NCI-H2171 treated with DMSO at 0.1 percent for 48 hours (cell line): ENCODE measurements around the gene MAP1B.
A peak's percentile ranks its signal among the peaks of the same experiment; 100 is the strongest.

ENCODE experiments used
- DNase-seq: peaks from one replicate; lab custom pipeline; 2025; lab: John Stamatoyannopoulos, UW

MAP1B gene

DNA sequence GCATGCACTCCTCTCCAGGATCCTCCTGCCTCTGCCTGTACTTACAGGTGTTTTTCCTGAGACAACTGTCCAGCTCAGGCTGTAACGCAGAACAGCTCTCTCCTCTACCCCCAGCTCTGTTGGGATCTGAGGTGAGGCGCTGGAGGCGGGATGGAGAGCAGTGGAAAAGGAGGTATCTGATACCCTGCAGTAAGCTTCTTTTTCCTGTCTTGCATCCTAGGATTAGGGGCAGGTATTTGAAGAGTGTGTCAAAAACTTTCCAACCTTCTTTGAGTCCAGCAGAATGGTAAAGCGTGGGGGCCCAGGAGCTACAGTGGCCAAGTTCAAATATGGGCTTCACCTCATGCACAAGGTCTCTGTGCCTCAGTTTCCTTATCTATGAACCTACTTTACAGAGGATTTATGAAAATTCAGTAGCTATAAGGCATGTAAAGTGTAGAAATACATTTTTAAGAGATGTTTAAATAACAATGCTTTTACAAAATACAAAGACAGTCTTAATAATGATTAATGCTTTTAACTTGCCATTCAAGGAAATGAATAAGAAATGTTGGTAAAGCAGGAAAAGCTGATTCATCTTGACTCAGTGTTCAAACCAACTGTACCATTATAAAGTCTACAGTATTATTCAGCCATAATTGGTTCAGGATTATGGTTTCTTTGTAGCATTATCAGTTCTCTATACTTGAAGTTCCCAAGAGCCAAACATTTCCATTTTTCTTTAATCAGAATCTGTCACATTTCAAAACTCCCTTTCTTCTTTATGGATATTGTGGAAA is 26.1 kb downstream of the MAP1B start:
- no peak for DNase-seq

DNA sequence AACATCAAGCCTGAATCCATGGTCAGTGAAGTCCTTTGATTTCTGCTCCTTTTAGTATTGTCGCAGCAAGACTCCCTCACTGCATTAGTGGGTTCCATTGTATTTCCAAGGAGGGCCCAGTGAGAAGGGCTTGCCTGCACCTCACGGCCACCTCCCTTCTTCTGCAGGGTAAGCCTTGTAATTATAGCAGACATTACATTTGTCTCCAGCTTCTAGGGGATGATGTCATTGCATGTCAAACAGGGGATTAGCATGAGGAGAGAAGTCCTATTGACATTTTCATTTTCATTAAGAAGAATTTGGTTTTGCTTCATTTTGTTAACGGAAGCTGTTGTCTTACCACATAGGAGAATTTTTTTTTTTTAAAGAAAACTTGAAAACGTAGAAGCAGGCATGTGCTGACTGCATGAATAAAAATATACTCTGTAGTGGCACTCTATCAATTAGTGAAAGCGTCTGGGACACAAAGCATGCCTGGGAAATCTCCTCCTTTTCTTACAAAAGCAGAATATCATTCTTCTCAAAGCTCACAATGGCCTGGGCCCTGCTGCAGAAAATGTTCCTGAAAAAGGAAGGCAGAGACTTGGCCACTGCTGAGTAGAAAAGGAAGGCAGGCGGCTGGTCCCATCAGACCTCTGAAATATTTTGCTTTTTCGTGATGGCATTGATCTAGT is 27.1 kb downstream of the MAP1B start:
- DNase-seq, result no peak

DNA sequence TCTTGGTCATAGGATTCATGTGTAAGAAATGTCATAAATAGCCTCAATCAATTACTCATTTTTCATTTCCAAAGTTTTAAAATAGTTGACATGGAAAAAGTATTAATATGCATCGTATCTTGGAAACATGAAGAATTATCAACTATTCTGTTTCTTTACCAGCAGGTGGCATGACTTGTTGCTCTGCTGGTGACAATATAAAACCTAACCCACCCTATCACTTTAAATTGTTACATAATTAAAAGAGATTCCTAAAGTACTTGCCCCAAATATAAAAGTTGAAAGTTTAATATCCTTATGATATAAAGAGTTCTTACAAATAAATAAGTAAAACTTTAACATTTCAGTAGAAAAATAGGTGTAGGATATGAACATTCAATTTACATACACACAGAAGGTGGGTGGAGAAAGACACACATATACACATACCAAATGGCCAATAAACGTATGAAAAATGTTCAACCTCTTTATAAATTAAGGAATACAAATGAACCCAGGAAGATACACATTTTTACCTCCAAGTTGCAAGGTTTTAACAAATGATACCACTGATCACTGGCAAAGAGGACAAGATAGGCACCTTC is 30.6 kb downstream of the MAP1B start:
- DNase-seq, result no peak

DNA sequence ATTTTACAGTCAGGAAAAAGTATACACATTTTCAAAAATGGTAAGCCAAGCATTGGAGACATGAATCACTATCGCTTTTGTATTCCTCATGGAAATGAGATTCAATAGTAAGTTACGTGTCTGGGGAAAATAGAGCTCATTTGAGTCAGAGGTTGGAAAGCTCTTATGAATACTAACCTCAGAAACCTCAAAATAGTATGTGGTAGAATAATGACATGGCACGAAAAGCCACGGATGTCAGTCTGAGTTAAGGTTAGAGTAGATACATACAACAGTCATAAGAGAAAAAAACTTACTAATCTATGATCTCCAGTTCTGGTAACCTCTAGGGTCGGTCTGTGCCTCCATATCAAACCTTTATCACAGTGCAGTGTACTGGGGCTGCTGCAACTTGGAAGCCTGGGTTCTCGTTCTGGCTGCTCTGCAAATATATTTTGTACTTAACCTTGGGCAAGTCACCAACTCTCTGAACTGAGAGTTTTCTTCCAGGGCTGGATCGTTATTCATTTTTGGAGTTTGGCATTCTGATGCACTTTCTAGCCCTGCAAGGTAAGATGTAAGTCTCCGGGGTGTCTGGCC is 31.8 kb downstream of the MAP1B start:
- DNase-seq, result no peak

DNA sequence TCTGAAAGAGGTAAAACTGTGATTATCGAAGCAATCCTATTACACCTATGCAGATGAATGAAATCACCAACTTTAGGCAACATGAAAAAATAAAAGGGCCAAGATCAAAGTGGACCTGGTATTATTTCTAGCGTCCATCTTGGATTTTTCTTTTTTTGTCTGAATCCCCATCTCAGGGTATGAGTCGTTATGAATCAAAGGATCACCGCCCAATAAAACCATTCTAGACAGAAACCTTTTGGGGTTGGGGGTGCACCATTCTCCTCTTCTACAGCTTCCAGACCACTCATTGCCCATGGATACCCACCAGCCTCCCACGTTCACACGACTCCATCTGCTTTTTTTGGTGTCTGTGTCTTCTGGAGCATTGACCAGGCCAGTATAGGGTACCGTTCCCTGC is 33.4 kb downstream of the MAP1B start:
- DNase-seq, result no peak

DNA sequence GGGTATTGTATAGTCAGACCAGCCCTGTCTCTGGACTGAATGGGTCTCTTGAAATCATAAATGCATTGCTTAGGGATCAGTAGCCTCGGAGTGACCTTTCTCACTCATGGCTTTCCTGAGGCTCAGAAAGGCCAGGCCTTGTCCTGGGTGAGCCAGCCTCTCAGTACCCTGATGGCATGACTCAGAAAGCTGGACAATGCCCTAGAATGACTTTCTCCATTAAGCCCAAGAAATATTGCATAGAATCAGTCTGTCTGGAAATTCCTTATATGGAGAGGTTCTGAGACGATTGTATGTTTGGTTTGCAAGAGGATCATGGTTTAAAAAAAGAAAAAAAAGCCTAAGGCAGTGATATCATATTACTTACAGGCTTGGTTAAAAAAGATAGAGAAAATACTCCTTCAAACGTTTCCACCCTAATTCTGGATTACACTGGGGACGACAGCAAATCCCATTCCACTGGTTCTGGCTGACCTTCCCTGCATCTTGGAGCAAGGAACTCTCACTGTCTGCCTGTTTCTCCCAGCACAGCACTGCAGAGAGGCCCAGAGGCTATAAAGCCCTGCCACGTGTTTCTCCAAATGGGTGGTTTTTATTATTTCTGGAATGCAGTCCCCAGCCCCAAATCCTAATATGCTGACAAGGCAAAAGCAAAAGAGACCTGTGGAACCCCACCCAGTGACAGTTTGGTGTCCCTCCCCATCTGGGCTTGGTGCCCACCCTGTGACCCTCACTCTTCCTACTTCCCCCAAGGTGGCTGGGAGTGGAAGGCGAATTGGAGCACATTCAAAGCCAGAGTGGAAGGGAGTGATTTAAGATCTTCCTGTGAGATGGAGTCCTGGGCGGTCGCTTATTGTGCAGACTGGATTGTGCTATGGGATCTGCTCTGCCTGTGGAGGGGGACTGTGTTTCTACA is 34.4 kb downstream of the MAP1B start:
- DNase-seq, result no peak

DNA sequence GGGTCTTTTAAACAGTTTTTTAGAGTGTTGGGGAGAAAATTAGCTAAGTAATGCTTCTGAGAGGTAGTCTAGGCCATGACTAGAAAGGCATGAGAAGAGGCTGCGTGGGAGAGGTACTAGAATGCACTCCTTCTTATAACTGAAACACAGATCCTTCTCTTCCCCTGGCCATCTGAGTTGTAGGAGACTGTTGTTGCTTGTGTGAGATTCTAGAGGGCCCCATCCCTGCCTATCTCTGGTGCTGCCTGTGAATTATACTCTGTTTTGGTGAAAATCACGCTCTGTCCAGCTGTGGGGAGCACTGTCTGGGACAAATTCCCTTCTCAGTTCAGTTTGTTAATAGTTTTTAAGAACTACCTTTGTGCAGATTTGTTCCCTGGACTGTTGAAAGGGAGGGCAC is 37.5 kb downstream of the MAP1B start:
- DNase-seq, result no peak

DNA sequence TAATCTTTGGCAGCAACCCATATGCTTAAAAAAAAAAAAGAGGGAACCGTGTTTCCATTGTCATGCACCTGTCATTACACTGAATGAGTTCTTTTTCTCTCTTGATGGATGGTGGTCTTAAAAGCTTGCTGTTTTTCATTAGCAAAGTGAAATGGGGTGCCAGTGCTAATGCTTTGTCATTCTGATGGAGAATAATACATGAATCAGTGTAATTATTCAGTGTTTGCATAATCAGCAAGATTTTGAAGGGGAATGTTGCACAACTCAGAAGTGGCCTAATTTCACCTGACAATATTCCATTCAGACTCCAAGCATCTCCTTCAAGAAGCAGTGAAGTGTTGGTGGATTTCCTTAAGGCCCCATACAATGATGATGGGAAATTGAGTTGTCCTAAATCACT is 38.1 kb downstream of the MAP1B start:
- no peak for DNase-seq

DNA sequence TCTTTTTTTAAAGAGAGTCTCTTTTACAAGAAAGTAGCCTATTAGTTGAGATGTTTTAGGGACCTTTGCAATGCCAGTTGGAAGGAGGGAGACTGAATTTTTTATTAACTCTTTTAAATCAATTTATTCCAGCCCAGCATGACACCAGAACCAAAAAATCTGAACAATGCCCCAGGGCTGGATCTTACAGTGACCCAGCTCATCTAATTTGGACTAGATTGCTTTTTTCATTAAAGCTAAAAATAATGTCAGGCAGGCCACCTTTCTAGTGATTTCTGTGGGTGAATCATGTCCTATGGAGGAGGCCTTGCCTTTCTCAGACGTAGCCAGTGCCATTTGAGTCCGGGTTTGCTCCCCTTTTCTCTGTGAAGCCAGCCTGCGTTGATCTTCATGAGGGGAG is 38.8 kb downstream of the MAP1B start:
- no peak for DNase-seq

DNA sequence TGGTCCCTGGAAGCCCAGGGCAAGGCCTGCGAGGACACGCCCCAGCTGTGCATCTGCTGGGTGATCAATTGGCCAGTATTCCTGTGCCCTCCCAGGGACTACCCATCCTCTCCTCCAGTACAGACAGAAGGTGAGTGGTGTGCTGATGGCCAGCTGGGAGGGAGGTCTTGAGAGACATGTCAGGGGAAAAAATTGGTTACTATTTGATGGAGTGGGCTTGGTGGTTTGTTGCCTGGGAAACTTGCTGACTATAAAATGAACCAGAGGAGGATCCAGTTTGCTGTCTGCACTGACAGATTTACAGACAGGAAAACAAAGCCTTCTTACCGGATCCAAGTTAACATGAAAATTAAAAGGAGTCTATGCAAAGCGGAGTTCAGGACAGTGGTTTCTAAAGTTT is 40.3 kb downstream of the MAP1B start:
- DNase-seq, result no peak

DNA sequence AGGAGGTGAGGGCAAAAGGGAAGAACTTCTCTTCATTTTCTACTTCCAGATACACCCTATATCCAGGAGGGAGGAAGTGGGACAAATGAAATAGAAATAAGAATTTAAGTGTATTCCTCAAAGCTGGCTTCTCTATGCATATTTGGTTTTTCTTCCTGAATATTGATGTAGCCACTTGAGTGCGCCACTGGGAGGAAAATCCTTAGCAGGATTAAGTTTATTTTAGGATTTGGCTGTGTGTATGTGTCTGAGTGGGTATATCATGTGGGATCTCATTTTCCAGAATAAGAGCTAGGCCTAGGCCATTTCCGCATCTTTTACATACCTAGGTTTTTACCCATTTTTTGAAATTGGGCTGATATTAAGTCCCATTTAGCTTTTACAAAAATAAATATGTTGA is 42.5 kb downstream of the MAP1B start:
- DNase-seq, result no peak

DNA sequence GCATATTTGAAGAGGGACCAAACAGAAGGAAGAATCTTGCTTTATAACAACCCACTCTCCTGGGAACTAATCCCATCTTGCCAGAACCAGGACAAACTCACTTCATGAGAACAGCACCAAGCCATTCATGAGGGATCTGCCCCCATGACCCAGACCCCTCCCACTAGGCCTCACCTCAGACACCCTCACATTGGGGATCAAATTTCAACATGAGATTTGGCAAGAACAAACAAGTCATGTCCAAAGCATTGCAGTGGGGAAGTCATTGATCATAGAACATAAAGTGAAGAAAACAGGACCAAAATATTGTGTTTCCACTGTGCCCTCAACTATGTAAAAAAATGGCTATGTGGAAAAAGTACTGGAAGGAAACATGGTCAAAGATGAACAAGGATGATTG is 43.9 kb downstream of the MAP1B start:
- DNase-seq, result peak; percentile 7

DNA sequence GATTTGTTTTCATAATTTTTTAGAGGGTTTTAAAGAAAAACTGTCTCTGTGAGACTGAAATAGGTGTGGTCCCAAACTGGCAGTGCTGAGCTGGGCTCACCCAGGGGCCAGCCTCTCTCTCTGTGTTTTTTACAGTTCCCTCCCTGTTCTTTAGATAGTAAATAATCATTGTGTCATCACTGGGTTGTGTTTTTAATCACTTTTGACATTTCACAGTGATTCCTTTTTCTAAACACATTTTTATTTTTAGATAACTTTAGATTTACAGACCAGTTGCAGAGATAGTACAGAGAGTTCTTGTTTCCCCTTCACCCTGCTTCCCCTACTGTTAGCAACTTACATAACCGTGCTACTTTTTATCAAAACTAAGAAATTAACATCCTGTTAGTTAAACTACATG is 44.4 kb downstream of the MAP1B start:
- no peak for DNase-seq

DNA sequence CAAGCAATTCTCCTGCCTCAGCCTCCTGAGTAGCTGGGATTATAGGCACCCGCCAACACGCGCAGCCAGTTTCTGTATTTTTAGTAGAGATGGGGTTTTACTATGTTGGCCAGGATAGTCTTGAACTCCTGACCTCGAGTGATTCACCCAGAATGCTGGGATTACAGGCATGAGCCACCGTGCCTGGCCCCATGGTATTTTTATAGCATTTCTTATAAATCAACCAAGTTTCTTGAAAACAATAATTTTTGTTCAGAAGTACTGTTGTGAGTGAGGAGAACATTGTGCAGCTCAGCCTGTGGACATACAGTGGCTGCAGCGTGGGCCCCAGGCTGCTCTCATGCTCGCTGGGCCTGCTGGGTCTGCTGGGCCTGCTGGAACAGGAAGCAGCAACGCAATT is 45.3 kb downstream of the MAP1B start:
- no peak for DNase-seq

DNA sequence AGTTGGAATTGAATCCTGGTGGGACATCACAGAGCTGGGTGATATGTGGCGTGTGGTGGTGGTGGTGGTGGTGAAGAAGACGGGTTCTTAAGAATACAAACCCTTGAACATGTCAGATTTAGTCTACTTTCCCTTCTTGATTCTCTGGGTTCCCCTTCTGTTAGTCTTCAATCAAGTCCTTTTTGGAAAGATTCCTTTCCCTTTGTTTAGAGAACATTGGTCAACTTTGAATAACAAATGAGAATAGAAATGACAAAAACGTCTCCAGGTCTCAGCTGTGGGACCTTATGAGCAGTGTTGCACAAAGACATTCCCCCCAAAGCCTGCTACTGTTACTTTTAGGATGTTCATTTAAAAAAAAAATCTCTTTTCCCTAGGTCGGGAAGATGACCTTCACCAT is 46.3 kb downstream of the MAP1B start:
- no peak for DNase-seq

DNA sequence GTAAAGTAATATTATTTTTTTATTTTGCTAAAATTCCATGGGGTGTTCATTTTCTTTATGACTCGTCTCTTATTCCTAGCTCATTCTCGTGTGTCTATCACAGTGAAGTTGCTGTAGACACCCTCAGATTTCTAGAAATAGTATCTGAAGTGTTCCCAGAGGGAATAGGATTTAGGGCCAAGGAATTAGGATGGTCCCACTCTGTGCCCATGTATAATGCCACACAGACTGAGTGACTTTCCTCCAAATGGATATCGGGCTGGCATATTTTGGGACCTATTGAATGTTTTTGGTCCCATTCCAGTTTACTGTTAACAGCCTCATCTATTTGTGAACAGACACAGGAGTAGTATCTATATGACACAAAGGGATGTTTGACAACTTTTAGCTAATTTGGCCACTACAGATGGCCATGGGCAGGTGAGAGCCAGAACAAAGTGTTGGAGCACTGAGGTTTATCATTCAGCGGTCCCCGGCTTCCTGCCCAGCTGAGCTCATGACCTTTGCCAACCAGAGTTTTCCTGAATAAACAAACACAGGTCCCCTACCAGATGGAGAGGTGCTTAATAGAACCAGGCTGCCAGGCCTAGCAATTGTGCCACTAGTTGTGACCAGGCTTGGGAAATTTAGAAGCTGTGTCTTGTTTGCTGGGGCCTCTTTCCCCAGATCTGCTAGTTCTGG is 46.9 kb downstream of the MAP1B start:
- DNase-seq, result no peak

DNA sequence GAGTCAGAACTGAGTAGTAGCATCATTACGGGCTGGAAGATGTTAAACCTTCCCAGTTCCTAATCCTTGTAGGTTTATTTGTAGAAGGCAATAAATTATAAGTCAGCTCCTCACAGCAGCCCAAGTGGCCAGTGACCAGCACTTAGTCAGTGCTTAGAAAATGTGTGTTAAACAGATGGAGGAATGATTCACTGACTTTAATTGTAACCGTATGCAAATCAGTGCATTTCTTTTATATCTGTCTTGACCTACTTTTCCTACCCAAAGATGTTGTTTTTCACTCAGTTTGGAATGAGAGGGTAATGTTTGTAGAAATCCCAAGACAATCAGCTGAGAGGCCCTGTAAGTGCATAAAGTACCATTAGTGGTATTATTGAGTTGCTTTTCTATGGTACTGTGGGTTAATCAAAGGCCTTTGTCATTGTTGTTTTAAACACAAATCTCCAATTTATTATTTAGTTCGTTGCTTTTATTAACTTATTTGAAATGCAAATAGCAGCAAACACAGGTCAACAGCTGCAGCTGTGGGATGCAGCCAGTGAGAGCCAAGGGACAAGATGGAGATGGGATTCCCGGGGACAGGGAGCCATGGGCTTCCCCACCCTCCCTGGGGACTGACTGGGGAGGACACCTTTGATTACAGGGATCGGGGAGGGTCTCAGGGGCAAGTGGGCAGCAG is 49.8 kb downstream of the MAP1B start:
- no peak for DNase-seq

DNA sequence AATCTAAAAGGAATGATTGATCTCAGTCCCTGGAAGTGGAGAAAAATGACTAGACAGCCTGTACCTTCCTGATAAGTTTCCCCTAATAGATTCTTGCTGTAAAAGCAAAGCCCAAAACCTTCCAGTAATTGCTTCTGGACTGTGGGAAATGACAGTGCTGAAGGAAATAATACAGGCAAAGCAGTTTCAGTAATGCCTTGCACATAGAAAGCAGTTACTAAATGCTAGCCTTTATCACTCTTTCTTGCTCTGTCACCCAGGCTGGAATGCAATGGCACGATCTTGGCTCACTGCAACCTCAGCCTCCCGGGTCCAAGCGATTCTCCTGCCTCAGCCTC is 50.3 kb downstream of the MAP1B start:
- DNase-seq, result no peak

DNA sequence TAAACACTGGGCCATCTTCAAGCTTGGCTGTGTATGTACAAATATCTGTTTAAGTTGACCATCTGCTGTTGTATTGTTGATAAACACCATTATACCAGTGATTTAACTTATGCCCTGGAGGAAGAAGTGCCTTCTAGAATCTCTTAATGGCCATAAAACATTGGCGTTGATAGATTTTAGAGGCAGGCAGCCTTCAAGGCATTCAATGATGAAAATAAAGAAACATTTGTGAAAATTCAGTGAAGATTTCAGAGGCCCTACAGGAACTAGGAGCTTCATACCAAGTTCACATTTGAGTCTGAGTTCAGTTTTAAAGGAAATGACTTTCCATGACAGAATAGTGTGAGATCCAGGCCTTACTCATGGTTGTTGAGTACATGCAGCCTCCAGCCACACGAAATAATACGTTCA is 52.2 kb downstream of the MAP1B start:
- DNase-seq, result no peak

DNA sequence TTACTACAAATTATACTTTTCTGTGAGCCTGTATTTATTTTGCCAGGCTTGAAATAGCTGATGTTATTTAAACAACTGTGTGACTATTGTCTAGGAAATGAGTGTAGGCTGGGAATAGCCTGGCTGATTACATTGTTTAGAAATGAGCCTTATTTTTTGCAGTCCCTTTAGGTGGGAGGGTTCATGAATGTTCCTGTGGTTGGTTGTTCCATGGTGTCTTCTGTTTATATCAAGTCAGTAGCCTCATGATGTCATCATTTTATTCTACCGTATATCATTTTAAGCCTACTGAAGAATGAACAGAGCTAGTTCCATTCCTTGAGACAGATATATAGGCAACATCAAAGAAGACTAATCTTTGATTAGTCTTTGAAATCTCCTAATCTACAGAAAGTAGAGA is 53.1 kb downstream of the MAP1B start:
- no peak for DNase-seq

DNA sequence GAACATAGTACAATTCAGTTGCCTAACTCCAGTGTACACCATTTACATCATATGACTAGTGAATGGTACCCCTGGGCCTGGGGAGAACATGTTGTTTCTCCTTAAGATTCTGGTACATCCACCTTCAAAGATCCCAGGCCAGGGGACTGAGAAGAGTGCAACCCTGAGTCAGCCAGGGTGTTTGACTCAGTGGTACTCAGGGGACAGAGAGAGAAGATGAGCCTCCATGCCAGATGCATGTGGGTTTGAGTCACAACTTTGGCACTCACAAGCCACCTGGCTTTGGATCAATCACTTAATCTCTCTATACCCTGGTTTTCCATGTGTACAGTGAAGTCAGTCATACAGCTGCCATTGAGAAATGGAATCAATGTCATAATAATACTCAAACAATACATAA is 53.7 kb downstream of the MAP1B start:
- no peak for DNase-seq
